GM12891 (cell line): ENCODE data around the gene PROB1.

Experiments
- POLR2A ChIP-seq: IDR thresholded peaks from 2 replicates; pipeline ENCODE4 v1.6.1; 2011; ENCODE audit warnings: low read depth, low read length, control low read depth
- POLR2AphosphoS5 ChIP-seq: IDR thresholded peaks from 2 replicates; pipeline ENCODE4 v1.6.1; 2011; ENCODE audit warnings: low read depth, low read length, control low read depth
- POU2F2 ChIP-seq: IDR thresholded peaks from 2 replicates; pipeline ENCODE4 v1.6.1; 2011; ENCODE audit warnings: low read depth, mild to moderate bottlenecking, control low read depth, low read length, moderate library complexity
- SPI1 ChIP-seq: IDR thresholded peaks from 2 replicates; pipeline ENCODE4 v1.6.1; 2011; ENCODE audit warnings: low read depth, low read length, control low read depth
- TAF1 ChIP-seq: IDR thresholded peaks from 2 replicates; pipeline ENCODE4 v1.6.1; 2011; ENCODE audit warnings: low read depth, low read length, control low read depth

GRCh38 chr5:139395844-139396640 lies 1.1 kb upstream of the PROB1 start:
- TF ChIP-seq POLR2A: no peak
- TF ChIP-seq TAF1: no peak
- no peak for TF ChIP-seq POLR2AphosphoS5
- TF ChIP-seq POU2F2: no peak
- no peak for TF ChIP-seq SPI1
